IPS DF 4.7 (cell line): ENCODE data around the gene USF2.
"Not testable (repeated sequence)": the region's sequence is repeated elsewhere in the genome, so short reads cannot be mapped to it uniquely, and the experiment has no call there.

Experiments
- DNase-seq: peaks from one replicate; pipeline ENCODE4 v3.0.0-alpha.2; 2013; ENCODE audit warnings: low spot score; ENCODE audit errors: extremely low read depth

The USF2 gene

GRCh38 chr19:35268536-35269437, at the start of gene USF2:
Gene USF2, plus strand, starts transcription at chr19:35268962. Its CDS starts 140 bp downstream, at chr19:35269102.
- no peak for DNase-seq

GRCh38 chr19:35219008-35219407, 49.8 kb upstream of the USF2 start:
- no peak for DNase-seq

- DNase-seq, result no peak
Observed at GRCh38 chr19:35220315-35220921, 48.3 kb upstream of the USF2 start.

- not testable (repeated sequence) for DNase-seq
Observed at GRCh38 chr19:35220973-35221590, 47.7 kb upstream of the USF2 start.

- DNase-seq, result no peak
Observed at GRCh38 chr19:35222373-35223015, 46.3 kb upstream of the USF2 start.

- DNase-seq, result no peak
Observed at GRCh38 chr19:35223084-35223790, 45.5 kb upstream of the USF2 start.

GRCh38 chr19:35223862-35224505, 44.8 kb upstream of the USF2 start:
- no peak for DNase-seq

- DNase-seq, result no peak
Observed at GRCh38 chr19:35224681-35225571, 43.8 kb upstream of the USF2 start.

GRCh38 chr19:35225951-35226350, 42.8 kb upstream of the USF2 start:
- no peak for DNase-seq

GRCh38 chr19:35226748-35227147, 42.0 kb upstream of the USF2 start:
- no peak for DNase-seq

GRCh38 chr19:35228177-35228930, 40.4 kb upstream of the USF2 start, which contains the start of gene FAM187B:
Gene FAM187B, minus strand, starts transcription at chr19:35228739. Its CDS starts 59 bp downstream, at chr19:35228680.
- no peak for DNase-seq

- no peak for DNase-seq
Observed at GRCh38 chr19:35229601-35230000, 39.2 kb upstream of the USF2 start.

GRCh38 chr19:35231956-35232645, 36.7 kb upstream of the USF2 start:
- no peak for DNase-seq

GRCh38 chr19:35232912-35233311, 35.9 kb upstream of the USF2 start:
- DNase-seq, result no peak

GRCh38 chr19:35236638-35237400, 31.9 kb upstream of the USF2 start:
- DNase-seq, result no peak

- not testable (repeated sequence) for DNase-seq
Observed at GRCh38 chr19:35239597-35239996, 29.2 kb upstream of the USF2 start.

GRCh38 chr19:35240327-35240726, 28.4 kb upstream of the USF2 start:
- DNase-seq, result no peak
